ENCODE results near the gene SPAG16.

DNA sequence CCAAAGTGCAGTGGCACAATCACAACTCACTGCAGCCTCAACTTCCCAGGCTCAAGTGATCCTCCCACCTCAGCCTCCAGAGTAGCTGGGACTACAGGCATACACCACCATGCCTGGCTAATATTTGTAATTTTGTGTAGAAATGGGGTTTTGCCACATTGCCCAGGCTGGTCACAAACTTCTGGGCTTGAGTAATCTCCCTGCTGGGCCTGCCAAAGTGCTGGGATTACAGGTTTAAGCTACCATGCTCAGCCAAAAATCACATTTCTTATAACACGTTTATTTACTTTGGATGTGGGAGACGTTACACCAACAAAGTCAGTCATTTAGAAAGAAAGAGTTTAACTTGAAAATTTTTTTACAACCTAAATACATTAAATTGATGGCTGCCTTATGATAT lies 917.6 kb downstream of the SPAG16 start:
- TF ChIP-seq, protein P1, sequence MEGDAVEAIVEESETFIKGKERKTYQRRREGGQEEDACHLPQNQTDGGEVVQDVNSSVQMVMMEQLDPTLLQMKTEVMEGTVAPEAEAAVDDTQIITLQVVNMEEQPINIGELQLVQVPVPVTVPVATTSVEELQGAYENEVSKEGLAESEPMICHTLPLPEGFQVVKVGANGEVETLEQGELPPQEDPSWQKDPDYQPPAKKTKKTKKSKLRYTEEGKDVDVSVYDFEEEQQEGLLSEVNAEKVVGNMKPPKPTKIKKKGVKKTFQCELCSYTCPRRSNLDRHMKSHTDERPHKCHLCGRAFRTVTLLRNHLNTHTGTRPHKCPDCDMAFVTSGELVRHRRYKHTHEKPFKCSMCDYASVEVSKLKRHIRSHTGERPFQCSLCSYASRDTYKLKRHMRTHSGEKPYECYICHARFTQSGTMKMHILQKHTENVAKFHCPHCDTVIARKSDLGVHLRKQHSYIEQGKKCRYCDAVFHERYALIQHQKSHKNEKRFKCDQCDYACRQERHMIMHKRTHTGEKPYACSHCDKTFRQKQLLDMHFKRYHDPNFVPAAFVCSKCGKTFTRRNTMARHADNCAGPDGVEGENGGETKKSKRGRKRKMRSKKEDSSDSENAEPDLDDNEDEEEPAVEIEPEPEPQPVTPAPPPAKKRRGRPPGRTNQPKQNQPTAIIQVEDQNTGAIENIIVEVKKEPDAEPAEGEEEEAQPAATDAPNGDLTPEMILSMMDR (IDR thresholded peaks at IDR 0.05 in 2 of 3, conservative IDR thresholded peaks at IDR 0.05 in 1 of 3; ENCODE audit: borderline replicate concordance in 1 of 3, insufficient read depth in 1 of 3, low read depth in 2 of 3, low read length in 2 of 3): no peak
- TF ChIP-seq POLR2AphosphoS5 (IDR thresholded peaks at IDR 0.05; ENCODE audit: low read depth, low read length): no peak
- TF ChIP-seq, protein P2, sequence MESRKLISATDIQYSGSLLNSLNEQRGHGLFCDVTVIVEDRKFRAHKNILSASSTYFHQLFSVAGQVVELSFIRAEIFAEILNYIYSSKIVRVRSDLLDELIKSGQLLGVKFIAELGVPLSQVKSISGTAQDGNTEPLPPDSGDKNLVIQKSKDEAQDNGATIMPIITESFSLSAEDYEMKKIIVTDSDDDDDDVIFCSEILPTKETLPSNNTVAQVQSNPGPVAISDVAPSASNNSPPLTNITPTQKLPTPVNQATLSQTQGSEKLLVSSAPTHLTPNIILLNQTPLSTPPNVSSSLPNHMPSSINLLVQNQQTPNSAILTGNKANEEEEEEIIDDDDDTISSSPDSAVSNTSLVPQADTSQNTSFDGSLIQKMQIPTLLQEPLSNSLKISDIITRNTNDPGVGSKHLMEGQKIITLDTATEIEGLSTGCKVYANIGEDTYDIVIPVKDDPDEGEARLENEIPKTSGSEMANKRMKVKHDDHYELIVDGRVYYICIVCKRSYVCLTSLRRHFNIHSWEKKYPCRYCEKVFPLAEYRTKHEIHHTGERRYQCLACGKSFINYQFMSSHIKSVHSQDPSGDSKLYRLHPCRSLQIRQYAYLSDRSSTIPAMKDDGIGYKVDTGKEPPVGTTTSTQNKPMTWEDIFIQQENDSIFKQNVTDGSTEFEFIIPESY (IDR thresholded peaks at IDR 0.05; ENCODE audit: extremely low read depth, insufficient replicate concordance, low read length): no peak
- TF ChIP-seq, protein P3, sequence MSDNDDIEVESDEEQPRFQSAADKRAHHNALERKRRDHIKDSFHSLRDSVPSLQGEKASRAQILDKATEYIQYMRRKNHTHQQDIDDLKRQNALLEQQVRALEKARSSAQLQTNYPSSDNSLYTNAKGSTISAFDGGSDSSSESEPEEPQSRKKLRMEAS (IDR thresholded peaks at IDR 0.05): no peak
- no peak for TF ChIP-seq ELF1 (IDR thresholded peaks at IDR 0.05; ENCODE audit: borderline replicate concordance, low read depth)
- TF ChIP-seq YY1 (IDR thresholded peaks at IDR 0.05; ENCODE audit: extremely low read depth, insufficient replicate concordance, low read depth, low read length): no peak
- no peak for TF ChIP-seq RAD21 (IDR thresholded peaks at IDR 0.05; ENCODE audit: low read depth)
- TF ChIP-seq EZH2 (IDR thresholded peaks at IDR 0.05): no peak
